Measurements from ENCODE around the gene SPTBN4.

The SPTBN4 gene

DNA sequence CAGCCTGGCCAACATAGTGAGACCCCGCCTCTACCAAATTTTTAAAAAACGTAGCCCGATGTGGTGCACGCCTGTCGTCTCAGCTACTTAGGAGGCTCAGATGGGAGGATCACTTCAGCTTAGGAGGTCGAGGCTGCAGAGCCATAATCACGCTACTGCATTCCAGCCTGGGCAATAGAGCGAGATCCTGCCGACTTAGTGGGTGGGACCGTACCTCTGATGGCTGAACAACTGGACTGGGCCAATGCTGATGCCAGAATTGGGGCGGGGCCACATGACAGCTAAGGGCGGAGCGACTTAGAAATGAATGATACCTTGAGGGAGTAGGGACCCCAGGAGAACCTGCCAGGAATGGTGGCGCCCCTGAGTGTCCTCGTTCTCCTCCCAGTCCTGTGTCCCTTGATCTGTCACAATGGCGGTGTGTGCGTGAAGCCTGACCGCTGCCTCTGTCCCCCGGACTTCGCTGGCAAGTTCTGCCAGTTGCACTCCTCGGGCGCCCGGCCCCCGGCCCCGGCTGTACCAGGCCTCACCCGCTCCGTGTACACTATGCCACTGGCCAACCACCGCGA, 137.9 kb downstream of the SPTBN4 start:
- DNase-seq: no peak

DNA sequence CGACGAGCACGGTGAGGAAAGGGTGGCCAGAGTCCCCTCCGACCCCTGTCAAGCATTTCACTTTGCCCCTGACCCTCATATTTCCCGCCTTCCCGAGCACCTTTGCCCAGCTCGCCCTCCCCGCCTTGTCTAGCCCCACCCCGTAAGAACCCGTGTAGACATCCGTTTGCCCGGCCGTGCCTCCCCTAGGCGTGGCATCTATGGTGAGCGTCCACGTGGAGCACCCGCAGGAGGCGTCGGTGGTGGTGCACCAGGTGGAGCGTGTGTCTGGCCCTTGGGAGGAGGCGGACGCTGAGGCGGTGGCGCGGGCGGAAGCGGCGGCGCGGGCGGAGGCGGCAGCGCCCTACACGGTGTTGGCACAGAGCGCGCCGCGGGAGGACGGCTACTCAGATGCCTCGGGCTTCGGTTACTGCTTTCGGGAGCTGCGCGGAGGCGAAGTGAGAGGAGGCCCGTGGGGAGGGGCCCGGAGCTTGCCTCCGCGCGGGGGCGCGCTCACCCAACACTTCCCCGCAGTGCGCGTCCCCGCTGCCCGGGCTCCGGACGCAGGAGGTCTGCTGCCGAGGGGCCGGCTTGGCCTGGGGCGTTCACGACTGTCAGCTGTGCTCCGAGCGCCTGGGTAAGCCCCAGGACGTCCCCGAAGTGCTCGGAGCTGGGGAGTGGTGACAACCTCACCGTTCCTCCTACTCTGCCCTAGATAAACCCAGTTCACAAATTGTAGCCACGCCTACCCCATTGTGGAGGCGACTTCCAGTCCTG, 138.6 kb downstream of the SPTBN4 start:
- peak in 3 of 14 donors; percentile 9 to 34 (median 24) for DNase-seq

DNA sequence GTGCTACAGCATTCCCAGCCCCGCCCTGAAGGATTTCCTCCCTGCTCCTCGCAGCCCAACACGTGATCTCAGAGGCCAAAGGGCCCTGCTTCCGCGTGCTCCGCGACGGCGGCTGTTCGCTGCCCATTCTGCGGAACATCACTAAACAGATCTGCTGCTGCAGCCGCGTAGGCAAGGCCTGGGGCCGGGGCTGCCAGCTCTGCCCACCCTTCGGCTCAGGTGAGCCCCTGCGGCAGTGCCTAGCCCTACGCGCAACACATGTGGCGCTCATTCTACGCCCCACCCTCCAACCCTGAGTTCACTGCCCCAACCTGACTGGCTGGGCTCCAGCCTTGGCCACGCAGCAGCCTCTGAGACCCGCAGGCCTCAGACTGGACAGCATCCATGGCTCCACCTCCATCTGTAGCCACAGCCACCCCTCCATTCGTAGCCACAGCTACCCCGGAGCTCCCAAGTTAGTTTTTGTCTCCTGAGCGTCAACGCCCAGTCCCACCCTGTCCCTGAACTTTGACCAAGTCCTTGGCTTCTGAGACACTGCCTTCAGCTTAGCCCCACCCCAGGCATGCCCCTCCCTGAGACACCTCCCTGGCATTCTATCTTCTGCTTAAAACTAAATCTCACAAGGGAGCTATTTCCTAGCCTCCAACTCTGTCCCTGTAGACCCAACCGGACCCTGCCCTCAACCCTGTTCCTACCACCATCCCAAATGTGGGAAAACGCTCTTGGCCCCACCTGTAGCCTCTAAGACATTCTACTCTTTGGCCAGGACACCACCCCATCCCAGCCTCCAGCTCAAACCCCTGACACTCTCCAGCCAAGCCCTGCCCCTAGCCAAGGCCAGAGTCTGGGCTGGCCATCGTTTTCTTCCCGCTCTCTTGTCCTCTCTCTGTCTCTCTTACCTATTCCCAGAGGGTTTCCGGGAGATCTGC, 140.8 kb downstream of the SPTBN4 start:
- no peak for DNase-seq

DNA sequence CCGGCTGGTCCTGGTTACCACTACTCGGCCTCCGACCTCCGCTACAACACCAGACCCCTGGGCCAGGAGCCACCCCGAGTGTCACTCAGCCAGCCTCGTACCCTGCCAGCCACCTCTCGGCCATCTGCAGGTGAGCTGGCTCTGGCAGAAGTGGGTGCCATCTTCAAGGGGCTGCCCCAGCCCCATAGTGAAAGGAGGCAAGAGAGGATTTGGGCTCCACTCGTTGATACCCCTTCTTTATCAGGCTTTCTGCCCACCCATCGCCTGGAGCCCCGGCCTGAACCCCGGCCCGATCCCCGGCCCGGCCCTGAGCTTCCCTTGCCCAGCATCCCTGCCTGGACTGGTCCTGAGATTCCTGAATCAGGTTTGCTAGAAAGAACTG, 141.4 kb downstream of the SPTBN4 start:
- DNase-seq: no peak

DNA sequence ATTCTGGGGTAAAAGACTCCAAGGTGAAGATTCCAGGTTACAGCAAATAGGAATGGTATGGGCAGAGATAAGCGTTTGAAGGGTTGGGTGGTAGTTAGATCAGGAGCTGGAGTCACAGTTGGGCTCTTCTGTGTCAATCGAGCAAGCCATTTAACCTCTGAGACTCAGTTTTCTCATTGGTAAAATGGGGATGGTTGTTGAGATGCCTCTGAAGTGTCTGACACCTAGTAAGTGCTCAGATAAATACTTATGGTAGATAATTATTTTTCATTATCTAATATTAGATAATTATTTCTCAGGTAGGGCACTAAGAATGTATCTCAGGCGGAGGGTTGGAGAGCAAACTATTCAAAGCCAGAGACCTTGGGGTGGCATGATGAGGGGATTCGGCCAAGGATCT, 142.2 kb downstream of the SPTBN4 start:
- no peak for DNase-seq

DNA sequence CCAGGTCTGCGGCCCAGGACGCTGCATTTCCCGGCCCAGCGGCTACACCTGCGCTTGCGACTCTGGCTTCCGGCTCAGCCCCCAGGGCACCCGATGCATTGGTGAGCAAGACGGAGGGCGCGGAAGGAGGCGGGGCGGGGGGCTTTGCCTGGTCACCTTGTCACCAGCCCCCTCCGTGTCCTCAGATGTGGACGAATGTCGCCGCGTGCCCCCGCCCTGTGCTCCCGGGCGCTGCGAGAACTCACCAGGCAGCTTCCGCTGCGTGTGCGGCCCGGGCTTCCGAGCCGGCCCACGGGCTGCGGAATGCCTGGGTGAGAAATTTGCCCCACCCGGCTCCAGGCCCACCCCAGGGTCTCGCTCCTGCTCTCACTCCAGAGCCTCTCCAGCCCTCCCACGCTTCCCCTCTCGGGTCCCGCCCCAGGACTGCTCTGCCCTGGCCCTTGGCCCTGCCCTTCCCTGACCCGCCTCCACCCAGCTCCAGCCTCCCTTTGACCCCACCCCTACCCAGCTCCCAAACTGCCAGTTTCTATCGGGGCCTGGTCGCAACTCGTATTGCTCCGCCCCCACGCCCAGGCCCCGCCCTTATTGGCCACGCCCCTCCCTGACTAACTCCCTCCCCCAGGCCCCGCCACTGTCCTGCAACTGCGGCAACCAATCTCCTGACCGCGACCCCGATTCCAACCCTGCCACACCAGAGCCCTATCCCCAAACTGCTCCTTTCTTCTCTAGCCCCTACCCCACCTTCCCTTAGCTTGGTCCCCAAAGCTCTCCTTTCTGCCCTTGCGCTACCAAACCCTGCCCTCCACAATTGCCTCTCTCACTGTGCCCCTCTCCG, 143.0 kb downstream of the SPTBN4 start:
- DNase-seq: peak in 10 of 14 donors; percentile 19 to 73 (median 40)

DNA sequence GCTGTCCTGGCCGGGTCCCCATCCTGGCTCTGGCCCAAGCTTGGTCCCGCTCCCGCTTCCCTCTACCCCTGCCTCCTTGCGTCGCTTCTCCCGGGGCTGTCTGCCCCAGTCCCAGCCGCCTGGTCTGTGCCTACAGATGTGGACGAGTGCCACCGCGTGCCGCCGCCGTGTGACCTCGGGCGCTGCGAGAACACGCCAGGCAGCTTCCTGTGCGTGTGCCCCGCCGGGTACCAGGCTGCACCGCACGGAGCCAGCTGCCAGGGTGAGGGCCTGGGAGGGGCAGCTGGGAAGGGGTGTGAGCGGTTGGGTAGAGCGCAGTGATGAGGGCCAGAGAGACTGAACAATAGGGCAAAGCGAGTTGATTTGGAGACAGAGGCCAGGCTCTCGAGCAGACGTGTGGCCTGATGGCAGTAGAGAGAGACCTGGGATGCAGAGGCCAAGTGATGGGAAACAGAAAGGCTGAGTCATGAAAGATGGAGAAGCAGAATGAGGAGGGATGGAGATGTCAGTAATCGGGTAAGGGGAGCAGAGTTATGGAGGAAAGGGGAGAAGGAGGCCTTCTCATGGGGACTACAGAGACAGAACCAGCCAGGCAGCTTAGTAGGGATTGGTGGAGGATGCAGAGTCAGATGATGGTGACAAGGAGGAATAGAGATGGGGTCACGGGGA, 143.7 kb downstream of the SPTBN4 start:
- peak in 7 of 14 donors; percentile 21 to 58 (median 50) for DNase-seq

DNA sequence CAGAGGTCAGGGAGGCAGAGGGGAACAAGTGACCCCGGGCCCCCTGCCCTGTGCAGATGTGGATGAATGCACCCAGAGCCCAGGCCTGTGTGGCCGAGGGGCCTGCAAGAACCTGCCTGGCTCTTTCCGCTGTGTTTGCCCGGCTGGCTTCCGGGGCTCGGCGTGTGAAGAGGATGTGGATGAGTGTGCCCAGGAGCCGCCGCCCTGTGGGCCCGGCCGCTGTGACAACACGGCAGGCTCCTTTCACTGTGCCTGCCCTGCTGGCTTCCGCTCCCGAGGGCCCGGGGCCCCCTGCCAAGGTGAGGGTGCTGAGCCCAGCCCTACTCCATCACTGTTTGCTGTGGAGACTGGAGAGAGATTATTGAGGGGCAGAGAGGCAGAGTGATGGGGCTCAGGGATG, 144.3 kb downstream of the SPTBN4 start:
- no peak for DNase-seq

DNA sequence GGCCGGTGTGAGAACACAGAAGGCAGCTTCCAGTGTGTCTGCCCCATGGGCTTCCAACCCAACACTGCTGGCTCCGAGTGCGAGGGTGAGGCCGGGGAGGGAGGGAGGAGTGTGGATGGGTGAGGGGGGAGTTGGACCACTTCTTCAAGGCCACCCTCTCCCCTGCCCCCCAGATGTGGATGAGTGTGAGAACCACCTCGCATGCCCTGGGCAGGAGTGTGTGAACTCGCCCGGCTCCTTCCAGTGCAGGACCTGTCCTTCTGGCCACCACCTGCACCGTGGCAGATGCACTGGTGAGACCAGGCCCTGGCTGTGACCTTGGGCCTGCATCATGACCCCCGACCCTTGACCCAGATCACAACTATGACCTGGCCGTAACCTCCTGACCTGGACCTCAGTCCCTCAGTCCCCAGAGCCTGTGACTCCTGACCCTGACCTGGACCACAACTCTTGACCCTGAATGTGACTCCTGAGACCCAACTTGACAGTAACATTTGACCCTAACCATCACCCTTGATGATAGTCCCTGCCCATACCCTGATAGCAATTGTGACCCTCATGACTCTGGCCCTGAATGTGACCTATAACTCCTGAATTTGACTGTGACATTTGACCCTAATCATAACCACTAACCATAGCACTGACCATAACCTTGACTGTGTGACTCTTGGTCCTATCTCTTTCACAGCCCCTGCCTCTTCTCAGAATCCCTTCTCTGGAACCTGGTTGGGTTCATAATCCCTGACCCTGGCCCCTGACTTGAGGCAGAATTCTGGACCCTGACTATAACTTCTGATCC, 145.3 kb downstream of the SPTBN4 start:
- DNase-seq: no peak

DNA sequence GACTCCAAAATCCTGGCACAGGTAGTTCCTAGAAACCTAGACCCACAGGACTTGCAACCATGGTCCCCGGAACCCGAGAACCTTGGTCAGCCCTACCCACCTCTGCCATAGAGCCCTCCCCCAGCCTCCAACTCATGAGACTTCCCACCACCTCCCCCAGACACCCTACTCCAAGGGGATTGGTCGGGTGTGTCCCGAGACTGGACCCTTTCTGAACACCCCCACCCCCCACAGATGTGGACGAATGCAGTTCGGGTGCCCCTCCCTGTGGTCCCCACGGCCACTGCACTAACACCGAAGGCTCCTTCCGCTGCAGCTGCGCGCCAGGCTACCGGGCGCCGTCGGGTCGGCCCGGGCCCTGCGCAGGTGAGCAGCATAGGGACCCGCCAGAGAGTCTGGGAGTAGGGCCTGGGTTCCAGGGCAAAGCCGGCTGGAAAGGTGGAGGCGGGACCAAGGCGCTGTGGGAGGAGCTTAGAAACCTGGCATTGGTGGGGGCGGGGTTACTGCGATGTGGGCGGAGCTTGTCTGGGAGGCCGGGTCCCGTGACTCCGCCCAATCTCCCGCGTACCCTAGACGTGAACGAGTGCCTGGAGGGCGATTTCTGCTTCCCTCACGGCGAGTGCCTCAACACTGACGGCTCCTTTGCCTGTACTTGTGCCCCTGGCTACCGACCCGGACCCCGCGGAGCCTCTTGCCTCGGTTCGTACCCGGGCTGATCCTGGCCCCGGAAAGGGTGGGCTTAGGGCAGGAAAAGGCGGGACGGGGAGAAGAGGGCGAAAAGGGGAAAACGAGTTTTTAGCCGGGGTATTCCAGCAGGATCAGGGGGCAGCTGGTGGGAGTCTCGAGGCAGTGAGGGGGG, 146.3 kb downstream of the SPTBN4 start:
- DNase-seq: peak in 2 of 14 donors; percentile 25 to 50

DNA sequence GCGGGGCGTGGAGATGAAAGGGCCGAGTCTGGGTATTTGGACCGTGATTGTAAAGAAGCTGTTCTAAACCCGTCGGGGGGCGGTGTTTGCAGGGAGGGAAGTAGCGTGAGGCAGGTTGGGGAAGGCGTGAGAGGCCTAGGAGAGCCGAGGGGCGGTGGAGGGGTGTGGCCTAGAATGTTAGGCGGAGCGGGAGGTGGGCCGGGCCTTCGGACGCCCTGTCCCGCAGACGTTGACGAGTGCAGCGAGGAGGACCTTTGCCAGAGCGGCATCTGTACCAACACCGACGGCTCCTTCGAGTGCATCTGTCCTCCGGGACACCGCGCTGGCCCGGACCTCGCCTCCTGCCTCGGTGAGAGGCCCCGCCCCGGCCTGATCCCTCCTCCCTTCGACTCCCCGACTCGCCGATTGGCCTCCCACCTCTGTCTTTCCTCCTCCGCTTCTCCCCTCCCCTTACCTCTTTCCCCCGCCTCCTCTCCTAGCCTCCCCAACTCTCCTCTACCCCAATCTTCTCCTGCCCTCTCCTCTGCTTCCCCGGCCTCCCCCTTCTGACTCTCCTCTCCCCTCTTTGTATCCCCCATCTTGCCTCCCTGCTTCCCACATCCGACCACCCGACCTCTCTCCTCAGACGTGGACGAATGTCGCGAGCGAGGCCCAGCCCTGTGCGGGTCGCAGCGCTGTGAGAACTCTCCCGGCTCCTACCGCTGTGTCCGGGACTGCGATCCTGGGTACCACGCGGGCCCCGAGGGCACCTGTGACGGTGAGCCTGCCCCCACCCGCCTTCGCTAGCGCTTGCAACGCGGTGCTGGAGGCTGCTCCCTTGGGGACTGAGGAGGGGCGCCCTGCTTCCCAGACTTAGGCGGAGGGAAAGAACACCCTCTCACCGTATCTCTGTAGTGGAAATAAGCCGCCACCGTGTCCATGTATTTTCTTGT, 147.2 kb downstream of the SPTBN4 start:
- peak in 5 of 14 donors; percentile 32 to 56 (median 35) for DNase-seq

DNA sequence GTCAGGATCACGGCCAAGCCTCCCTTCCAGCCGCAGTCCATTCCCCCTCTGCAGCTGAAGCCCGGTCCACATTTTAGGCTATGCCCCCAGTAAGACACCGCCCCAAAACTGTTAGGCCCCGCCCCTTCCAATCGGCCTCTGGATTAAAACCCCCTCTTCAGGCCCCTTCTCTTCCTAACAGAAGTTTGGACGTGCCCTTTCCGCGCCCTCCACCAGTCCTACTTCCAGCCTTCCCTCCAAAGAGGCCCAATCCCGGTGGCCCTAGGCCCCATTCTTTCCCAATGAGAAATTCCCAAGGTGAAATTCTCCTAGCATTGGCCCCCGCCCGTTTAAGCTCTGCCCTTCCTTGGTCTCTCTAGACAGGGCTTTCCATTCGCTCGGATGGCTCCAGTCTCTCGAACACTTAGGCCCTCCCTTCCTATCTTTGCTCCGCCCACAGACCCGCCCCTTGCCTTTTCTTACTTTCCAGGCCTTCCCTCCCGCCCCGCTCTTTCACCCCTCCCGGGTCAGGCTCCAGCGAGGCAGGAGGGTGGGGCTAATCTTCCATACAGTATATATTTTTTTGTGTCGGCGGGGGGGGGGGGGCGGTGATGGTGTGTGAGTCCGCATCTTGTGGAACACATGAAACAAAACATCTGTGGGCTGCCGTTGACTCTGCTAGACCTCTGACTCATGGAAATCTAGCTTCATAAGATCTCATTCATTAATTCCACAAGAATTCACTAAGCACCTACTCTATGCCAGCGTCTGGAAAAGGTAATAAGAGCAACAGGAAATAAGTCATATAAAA, 148.0 kb downstream of the SPTBN4 start:
- peak in 1 of 14 donors; percentile 3 for DNase-seq

DNA sequence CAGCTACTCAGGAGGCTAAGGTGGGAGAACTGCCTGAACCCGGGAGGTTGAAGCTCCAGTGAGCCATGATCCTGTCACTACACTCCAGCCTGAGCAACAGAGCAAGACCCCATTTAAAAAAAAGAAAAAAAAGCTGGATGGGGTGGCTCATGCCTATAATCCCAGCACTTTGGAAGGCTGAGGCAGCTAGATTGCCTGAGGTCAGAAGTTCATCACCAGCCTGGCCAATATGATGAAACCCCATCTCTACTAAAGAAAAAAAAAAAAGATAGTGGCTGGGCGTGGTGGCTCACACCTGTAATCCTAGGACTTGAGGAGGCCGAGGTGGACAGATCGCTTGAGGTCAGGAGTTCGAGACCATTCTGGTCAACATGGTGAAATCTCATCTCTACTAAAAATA, 149.4 kb downstream of the SPTBN4 start:
- no peak for DNase-seq

DNA sequence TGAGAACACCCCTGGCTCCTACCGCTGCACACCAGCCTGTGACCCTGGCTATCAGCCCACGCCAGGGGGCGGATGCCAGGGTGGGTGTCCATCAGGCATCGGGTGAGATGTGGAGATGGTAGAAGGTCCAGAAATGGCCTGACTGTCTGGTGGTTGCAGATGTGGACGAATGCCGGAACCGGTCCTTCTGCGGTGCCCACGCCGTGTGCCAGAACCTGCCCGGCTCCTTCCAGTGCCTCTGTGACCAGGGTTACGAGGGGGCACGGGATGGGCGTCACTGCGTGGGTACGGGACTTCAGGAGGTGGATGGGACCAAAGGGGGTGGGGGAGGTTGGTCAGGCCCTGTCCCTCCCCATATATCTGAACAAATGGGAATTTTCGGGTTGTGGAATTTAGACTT, 150.1 kb downstream of the SPTBN4 start:
- DNase-seq: no peak

DNA sequence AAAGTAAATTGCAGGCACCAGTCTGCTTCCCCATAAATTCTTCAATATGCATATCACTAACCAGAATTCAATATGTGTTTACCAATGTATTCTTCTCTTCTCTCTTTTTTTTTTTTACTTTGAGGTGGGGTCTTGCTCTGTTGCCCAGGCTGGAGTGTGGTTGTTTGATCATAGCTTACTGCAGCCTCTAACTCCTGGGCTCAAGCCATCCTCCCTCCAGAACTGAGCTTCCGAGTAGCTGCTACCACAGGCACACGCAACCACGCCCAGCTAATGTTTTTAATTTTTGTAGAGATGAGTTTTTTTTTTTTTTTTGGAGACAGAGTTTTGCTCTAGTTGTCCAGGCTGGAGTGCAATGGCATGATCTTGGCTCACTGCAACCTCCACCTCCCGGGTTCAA, 151.2 kb downstream of the SPTBN4 start:
- no peak for DNase-seq

DNA sequence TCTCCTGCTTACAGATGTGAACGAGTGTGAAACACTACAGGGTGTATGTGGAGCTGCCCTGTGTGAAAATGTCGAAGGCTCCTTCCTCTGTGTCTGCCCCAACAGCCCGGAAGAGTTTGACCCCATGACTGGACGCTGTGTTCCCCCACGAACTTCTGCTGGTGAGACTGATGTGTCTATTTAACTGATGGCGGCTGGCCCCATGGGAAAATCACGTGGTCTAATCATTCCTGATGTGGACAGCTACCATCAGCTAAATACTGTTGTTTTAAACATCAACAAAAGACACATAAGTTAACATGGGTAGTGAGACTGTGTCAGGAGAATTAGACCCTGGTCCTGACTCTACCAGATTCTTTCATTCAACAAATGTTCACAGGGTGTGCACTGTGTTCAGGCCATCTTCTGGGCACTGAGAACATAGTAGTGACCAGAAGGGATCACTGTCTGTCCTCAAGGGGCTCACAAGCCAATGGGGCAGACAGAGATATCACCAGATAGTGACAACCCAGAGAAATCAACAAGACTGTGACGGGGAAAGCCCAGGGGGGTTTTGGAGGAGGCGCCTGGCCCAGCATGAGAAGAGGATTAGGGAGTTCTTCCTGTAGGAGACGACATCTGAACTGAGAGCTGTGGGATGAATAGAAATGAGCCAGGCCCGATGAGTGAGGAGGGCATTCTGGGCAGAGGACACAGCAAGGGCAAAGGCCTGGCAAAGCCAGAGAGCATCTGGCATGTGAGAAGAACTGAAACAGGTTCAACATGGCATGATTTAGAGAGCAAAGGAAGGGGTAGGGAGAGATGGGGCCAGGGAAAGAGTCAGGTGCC, 152.7 kb downstream of the SPTBN4 start:
- no peak for DNase-seq

DNA sequence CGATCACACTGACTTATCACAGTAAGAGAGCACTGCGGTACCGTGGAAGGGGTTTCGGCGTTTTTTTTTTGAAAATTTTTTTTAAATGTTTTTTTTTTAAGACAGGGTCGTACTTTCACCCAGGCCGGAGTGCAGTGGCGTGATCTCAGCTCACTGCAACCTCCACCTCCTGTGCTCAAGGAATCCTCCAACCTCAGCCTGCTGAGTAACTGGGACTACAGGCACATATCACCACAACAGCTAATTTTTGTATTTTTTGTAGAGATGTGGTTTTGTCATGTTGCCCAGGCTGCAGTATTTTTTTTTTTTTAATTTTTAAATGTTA, 153.3 kb downstream of the SPTBN4 start:
- DNase-seq: no peak
